GM12878 (cell line): Measurements from ENCODE around the gene RBMS1. TPM values are rescaled to one million over a fixed set of nuclear protein-coding genes. Genes with fewer than 3 reads are reported as not detected.

ENCODE experiments used
- ATAC-seq: fragments of 200-7000 bp; cut with Tn5 transposase; 3 replicates; pipeline ENCODE4 v1.9.1; 2020; ENCODE audit warnings: mild to moderate bottlenecking, moderate library complexity
- BruUV-seq: library from RNA; stranded (reverse); fragments of 400-500 nt; replicated peaks from 2 replicates; lab custom pipeline; 2021; lab: Mats Ljungman, UMichigan
- CTCF ChIA-PET: fragments of 300-600 bp; sonication (Branson Sonifier 250); formaldehyde crosslinking; extraction: SDS; loops from one replicate; lab custom pipeline; 2021; ENCODE audit warnings: inconsistent platforms; lab: Yijun Ruan, JAX
- POLR2A ChIA-PET: fragments of 350-600 bp; formaldehyde crosslinking; extraction: SDS; loops from one replicate; lab custom pipeline; 2021; ENCODE audit warnings: inconsistent platforms; lab: Charles Lee
- RAD21 ChIA-PET: fragments of 300-600 bp; sonication (Branson Sonifier 250); formaldehyde crosslinking; loops from one replicate; lab custom pipeline; 2023; ENCODE audit warnings: antibody characterized with exemption; ENCODE audit not compliant: unreplicated experiment; lab: Charles Lee
- SMC1A ChIA-PET: fragments of 300-600 bp; sonication (Branson Sonifier 250); formaldehyde crosslinking; loops from one replicate; lab custom pipeline; 2023; ENCODE audit not compliant: unreplicated experiment, uncharacterized antibody; lab: Charles Lee
- DNase-seq: peaks from one replicate; pipeline ENCODE4 v3.0.0-alpha.2; 2011; ENCODE audit warnings: low read depth, low spot score
- FAIRE-seq: peaks from 3 replicates; lab custom pipeline; 2011; peaks lifted over from hg19 to GRCh38; lab: Jason Lieb, UNC
- H2AFZ ChIP-seq: 2 replicates; pipeline ENCODE4 v1.6.0; 2011; ENCODE audit warnings: low read depth, low read length, control low read depth; ENCODE audit not compliant: control insufficient read depth
- H3K27ac ChIP-seq: 2 replicates; pipeline ENCODE4 v1.5.1; 2011; ENCODE audit warnings: control low read depth; ENCODE audit not compliant: control insufficient read depth, insufficient read depth
- H3K27me3 ChIP-seq, 2 experiments: replicated peaks in 1 of 2; 2 replicates each; pipeline versions ENCODE4 v1.6.0 to v1.6.1; 2011; ENCODE audit warnings: low read length in 1 of 2; ENCODE audit not compliant: control insufficient read depth in 2 of 2, insufficient read depth in 2 of 2
- H3K36me3 ChIP-seq, 2 experiments: 2 replicates each; pipeline ENCODE4 v1.5.1; 2011; ENCODE audit warnings: low read length in 1 of 2; ENCODE audit not compliant: control insufficient read depth in 2 of 2, insufficient read depth in 2 of 2
- H3K4me1 ChIP-seq: 2 replicates; pipeline ENCODE4 v1.6.1; 2011; ENCODE audit warnings: mild to moderate bottlenecking, low read length, moderate library complexity, mixed read lengths; ENCODE audit not compliant: control insufficient read depth, insufficient read depth
- H3K4me2 ChIP-seq: 2 replicates; pipeline ENCODE4 v1.6.0; 2011; ENCODE audit warnings: control low read depth; ENCODE audit not compliant: control insufficient read depth, insufficient read depth
- H3K4me3 ChIP-seq: fragments of 200-600 bp; sonication (generic); 2 replicates; pipeline ENCODE4 v1.5.1; 2016
- H3K79me2 ChIP-seq: 2 replicates; pipeline ENCODE4 v1.6.0; 2011; ENCODE audit warnings: low read length; ENCODE audit not compliant: control insufficient read depth, insufficient read depth
- H3K9ac ChIP-seq: 2 replicates; pipeline ENCODE4 v1.8.0; 2011; ENCODE audit warnings: low read length, control low read depth, mixed read lengths; ENCODE audit not compliant: control insufficient read depth, insufficient read depth
- H3K9me3 ChIP-seq: replicated peaks from 3 replicates; pipeline ENCODE4 v1.5.1; 2011; ENCODE audit warnings: mild to moderate bottlenecking, low read length; ENCODE audit not compliant: control insufficient read depth, insufficient read depth
- H4K20me1 ChIP-seq: 2 replicates; pipeline ENCODE4 v1.6.0; 2011; ENCODE audit not compliant: control insufficient read depth, insufficient read depth
- ASH2L ChIP-seq: fragments of 300-600, 200-600 bp; sonication (generic); IDR thresholded peaks from 2 replicates; pipeline ENCODE4 v1.6.1; 2017; ENCODE audit warnings: low read depth, mild to moderate bottlenecking, borderline replicate concordance
- GATAD2B ChIP-seq: fragments of 450-650 bp; conservative IDR thresholded peaks from 2 replicates; pipeline ENCODE4 v1.6.1; 2017; ENCODE audit warnings: low read depth, mild to moderate bottlenecking, moderate library complexity
- HDAC6 ChIP-seq: fragments of 200-600 bp; sonication (generic); IDR thresholded peaks from one replicate; pipeline ENCODE4 v1.8.0; 2017; ENCODE audit warnings: antibody characterized with exemption; ENCODE audit not compliant: unreplicated experiment
- IKZF1 ChIP-seq: fragments of 450-650 bp; conservative IDR thresholded peaks from 2 replicates; pipeline ENCODE4 v1.6.1; 2017; ENCODE audit warnings: antibody characterized with exemption, mild to moderate bottlenecking
- MEF2A ChIP-seq: IDR thresholded peaks from 2 replicates; pipeline ENCODE4 v1.6.1; 2011; ENCODE audit warnings: low read depth, mild to moderate bottlenecking, low read length, moderate library complexity; ENCODE audit not compliant: insufficient read depth
- NBN ChIP-seq: fragments of 450-650 bp; IDR thresholded peaks from 2 replicates; pipeline ENCODE4 v1.6.1; 2016
- NFYA ChIP-seq: IDR thresholded peaks from 2 replicates; pipeline ENCODE4 v1.6.1; 2011; ENCODE audit warnings: low read depth, mild to moderate bottlenecking, low read length, improper control_type of control experiment, borderline replicate concordance
- RBBP5 ChIP-seq: fragments of 200-600 bp; sonication (generic); conservative IDR thresholded peaks from 2 replicates; pipeline ENCODE4 v1.6.1; 2016
- RUNX3 ChIP-seq: IDR thresholded peaks from 2 replicates; pipeline ENCODE4 v1.6.1; 2012; ENCODE audit warnings: low read length, inconsistent platforms
- SMARCA5 ChIP-seq: fragments of 450-650 bp; IDR thresholded peaks from 2 replicates; pipeline ENCODE4 v1.6.1; 2017; ENCODE audit warnings: mild to moderate bottlenecking
- SREBF2 ChIP-seq: IDR thresholded peaks from 2 replicates; pipeline ENCODE4 v1.6.1; 2012; ENCODE audit warnings: mild to moderate bottlenecking, low read length
- ZNF274 ChIP-seq: IDR thresholded peaks from one replicate; pipeline ENCODE4 v1.8.0; 2011; ENCODE audit not compliant: insufficient read length, insufficient read depth
- ZNF687 ChIP-seq: fragments of 450-650 bp; IDR thresholded peaks from 2 replicates; pipeline ENCODE4 v1.6.1; 2017; ENCODE audit warnings: mild to moderate bottlenecking, moderate library complexity
- in situ Hi-C: fragments of 300-500 bp; cut with MboI; formaldehyde crosslinking; loops from 9 replicates; pipeline ENCODE4 v1.14.3; 2018; ENCODE audit warnings: mixed read lengths
- intact Hi-C: fragments of 100-400 bp; cut with micrococcal nuclease; formaldehyde crosslinking; loops from one replicate; pipeline ENCODE4 v1.14.2; 2022; ENCODE audit not compliant: unreplicated experiment
- polyA plus RNA-seq, 11 experiments: library from polyadenylated mRNA; depleted of rRNA in 4 of 11; unstranded in 6 of 11; stranded (reverse) in 5 of 11; fragments of >200 nt; fragmentation: Nextera tagmentation in 4 of 11; fragmentation: Illumina TruSeq in 1 of 11; extraction: Ambion mirVana in 4 of 11; extraction: Trizol in 1 of 11; gene quantifications; 1 replicate in 1 of 11; 2 replicates in 10 of 11; pipeline versions ENCODE4 v1.2.1 to v1.2.3, GENCODE V29; 2011 to 2016; ENCODE audit warnings: inconsistent platforms in 2 of 11, missing spikeins in 2 of 11, low read depth in 1 of 11
- total RNA-seq, 4 experiments: library from RNA; depleted of rRNA in 3 of 4; stranded (reverse); fragments of >200 nt in 3 of 4; fragmentation: Illumina TruSeq in 1 of 4; extraction: Trizol in 1 of 4; gene quantifications; 2 replicates each; pipeline versions ENCODE4 v1.2.1 to v1.2.3, GENCODE V29; 2013 to 2021
- TF ChIP-seq, protein P1 (sequence below): fragments of 450-650 bp; IDR thresholded peaks from 2 replicates; pipeline ENCODE4 v1.6.1; 2018; ENCODE audit warnings: mild to moderate bottlenecking, low read depth, moderate library complexity; ENCODE audit not compliant: partially characterized antibody
- TF ChIP-seq, protein P2 (sequence below): fragments of 450-650 bp; IDR thresholded peaks from 2 replicates; pipeline ENCODE4 v1.6.1; 2016; ENCODE audit warnings: mild to moderate bottlenecking
- TF ChIP-seq, protein P3 (sequence below): IDR thresholded peaks from 2 replicates; pipeline ENCODE4 v1.6.1; 2012; ENCODE audit warnings: low read depth, low read length, improper control_type of control experiment

Gene RBMS1
- total and polyA plus RNA-seq, 10 of the 15 experiments (the other 5 are each of a cell fraction or from before 2014, with no cell fraction given): 0.04 to 0.31 (median 0.17) TPM; not detected in 1

DNA sequence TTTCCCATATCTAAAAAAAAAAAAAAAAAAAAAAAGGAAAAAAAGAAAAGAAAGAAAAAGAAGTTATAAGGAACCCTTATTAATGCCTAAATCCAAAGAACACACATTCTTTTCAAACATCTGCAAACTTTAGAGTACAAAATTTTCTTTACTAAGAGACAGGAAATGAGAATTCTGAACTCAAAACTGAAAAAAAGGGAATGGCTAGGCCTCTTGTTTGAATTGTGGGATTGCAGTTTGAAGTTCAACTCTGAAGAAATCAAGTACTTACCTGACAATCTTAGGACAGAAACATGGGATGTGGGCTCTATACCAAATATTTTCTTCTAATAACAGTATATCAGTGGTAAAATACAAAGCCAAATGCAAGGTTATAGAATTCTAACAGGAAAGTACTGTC, 175.4 kb downstream of the RBMS1 start:
- DNase-seq: no peak
- Histone ChIP-seq H4K20me1 (no peaks in the 10 kb centered on the region), H2AFZ (no peak overlapping the region), H3K9me3 (no peaks in the 10 kb centered on the region), H3K9ac (no peak overlapping the region), H3K36me3 (no peaks in the 10 kb centered on the region), H3K4me3 (no peak overlapping the region), H3K27me3 (no peaks in the 10 kb centered on the region; a peak in 1 of 4 replicates), H3K27ac (no peak overlapping the region), H3K4me1 (no peaks in the 10 kb centered on the region), H3K79me2 (no peaks in the 10 kb centered on the region), H3K4me2 (no peak overlapping the region)
- in situ Hi-C loops: no loop called here
- CTCF ChIA-PET: interaction anchor here (0.6 to 1.4 kb wide), 2 partner anchors 208 to 866 kb away, joined by 3 to 4 read pairs; no protein-coding TSS in a partner anchor
- POLR2A ChIA-PET: interaction anchor here (0.7 kb wide), 1 partner anchor 235 kb away, joined by 6 read pairs; no protein-coding TSS in a partner anchor
- RAD21 ChIA-PET: no interaction called here
- no peak for FAIRE-seq
- BruUV-seq: no TSS peak
- intact Hi-C loops: no loop called here
- SMC1A ChIA-PET: interaction anchor here (1.1 kb wide), 1 partner anchor 14 kb away, joined by 3 read pairs; no protein-coding TSS in a partner anchor
- TF ChIP-seq ZNF274: no peak
- no peak for TF ChIP-seq GATAD2B
- TF ChIP-seq SREBF2: no peak
- TF ChIP-seq MEF2A: no peak
- TF ChIP-seq ZNF687: no peak
- TF ChIP-seq NFYA: no peak
- TF ChIP-seq ASH2L: no peak
- TF ChIP-seq RUNX3: no peak
- TF ChIP-seq, protein P1, sequence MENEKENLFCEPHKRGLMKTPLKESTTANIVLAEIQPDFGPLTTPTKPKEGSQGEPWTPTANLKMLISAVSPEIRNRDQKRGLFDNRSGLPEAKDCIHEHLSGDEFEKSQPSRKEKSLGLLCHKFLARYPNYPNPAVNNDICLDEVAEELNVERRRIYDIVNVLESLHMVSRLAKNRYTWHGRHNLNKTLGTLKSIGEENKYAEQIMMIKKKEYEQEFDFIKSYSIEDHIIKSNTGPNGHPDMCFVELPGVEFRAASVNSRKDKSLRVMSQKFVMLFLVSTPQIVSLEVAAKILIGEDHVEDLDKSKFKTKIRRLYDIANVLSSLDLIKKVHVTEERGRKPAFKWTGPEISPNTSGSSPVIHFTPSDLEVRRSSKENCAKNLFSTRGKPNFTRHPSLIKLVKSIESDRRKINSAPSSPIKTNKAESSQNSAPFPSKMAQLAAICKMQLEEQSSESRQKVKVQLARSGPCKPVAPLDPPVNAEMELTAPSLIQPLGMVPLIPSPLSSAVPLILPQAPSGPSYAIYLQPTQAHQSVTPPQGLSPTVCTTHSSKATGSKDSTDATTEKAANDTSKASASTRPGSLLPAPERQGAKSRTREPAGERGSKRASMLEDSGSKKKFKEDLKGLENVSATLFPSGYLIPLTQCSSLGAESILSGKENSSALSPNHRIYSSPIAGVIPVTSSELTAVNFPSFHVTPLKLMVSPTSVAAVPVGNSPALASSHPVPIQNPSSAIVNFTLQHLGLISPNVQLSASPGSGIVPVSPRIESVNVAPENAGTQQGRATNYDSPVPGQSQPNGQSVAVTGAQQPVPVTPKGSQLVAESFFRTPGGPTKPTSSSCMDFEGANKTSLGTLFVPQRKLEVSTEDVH: no peak
- no peak for TF ChIP-seq HDAC6
- TF ChIP-seq IKZF1: no peak
- no peak for TF ChIP-seq NBN
- TF ChIP-seq RBBP5: no peak
- TF ChIP-seq, protein P2, sequence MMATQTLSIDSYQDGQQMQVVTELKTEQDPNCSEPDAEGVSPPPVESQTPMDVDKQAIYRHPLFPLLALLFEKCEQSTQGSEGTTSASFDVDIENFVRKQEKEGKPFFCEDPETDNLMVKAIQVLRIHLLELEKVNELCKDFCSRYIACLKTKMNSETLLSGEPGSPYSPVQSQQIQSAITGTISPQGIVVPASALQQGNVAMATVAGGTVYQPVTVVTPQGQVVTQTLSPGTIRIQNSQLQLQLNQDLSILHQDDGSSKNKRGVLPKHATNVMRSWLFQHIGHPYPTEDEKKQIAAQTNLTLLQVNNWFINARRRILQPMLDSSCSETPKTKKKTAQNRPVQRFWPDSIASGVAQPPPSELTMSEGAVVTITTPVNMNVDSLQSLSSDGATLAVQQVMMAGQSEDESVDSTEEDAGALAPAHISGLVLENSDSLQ: no peak
- no peak for TF ChIP-seq SMARCA5
- TF ChIP-seq, protein P3, sequence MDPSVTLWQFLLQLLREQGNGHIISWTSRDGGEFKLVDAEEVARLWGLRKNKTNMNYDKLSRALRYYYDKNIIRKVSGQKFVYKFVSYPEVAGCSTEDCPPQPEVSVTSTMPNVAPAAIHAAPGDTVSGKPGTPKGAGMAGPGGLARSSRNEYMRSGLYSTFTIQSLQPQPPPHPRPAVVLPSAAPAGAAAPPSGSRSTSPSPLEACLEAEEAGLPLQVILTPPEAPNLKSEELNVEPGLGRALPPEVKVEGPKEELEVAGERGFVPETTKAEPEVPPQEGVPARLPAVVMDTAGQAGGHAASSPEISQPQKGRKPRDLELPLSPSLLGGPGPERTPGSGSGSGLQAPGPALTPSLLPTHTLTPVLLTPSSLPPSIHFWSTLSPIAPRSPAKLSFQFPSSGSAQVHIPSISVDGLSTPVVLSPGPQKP: no peak
- ATAC-seq: no peak
